Measurements from ENCODE around the gene PSMD11.

GRCh38 chr17:32449963-32450362 is 5.7 kb downstream of the PSMD11 start:
- TF ChIP-seq CTCF (conservative IDR thresholded peaks at IDR 0.05), result no peak
- no peak for TF ChIP-seq ZFX (IDR thresholded peaks at IDR 0.05)
